HEK293 (cell line): ENCODE data around the gene RHBDD2.

Source experiments
- CTCF ChIA-PET: fragments of 350-600 bp; formaldehyde crosslinking; extraction: SDS; loops from one replicate; lab custom pipeline; 2021; ENCODE audit warnings: antibody characterized with exemption; lab: Yijun Ruan, JAX
- POLR2A ChIA-PET: fragments of 300-600 bp; formaldehyde crosslinking; extraction: SDS; loops from one replicate; lab custom pipeline; 2020; ENCODE audit warnings: antibody characterized with exemption, inconsistent platforms; lab: Yijun Ruan, JAX
- H3K27ac ChIP-seq: fragments of 200-500 bp; sonication (Bioruptor generic); 2 replicates; pipeline ENCODE4 v1.5.1; 2014; ENCODE audit warnings: low read depth, low read length, control low read depth, inconsistent platforms; ENCODE audit errors: extremely low read depth
- H3K36me3 ChIP-seq, 2 experiments: fragments of 200-500 bp in 1 of 2; sonication (Bioruptor generic) in 1 of 2; 1 replicate in 1 of 2; 2 replicates in 1 of 2; pipeline ENCODE4 v1.5.1; 2014 to 2017; ENCODE audit warnings: inconsistent platforms in 2 of 2, low read length in 2 of 2; ENCODE audit not compliant: control insufficient read depth in 2 of 2, insufficient read depth in 1 of 2
- H3K4me1 ChIP-seq: fragments of 200-500 bp; sonication (Bioruptor generic); 2 replicates; pipeline ENCODE4 v1.5.1; 2014; ENCODE audit warnings: mild to moderate bottlenecking, low read length, inconsistent platforms; ENCODE audit not compliant: control insufficient read depth, insufficient read depth
- H3K4me3 ChIP-seq: 2 replicates; pipeline ENCODE4 v1.5.1; 2011; ENCODE audit warnings: low read depth, mild to moderate bottlenecking, control low read depth, low read length, moderate library complexity
- H3K9me3 ChIP-seq: fragments of 200-500 bp; sonication (Bioruptor generic); 2 replicates; pipeline ENCODE4 v1.5.1; 2014; ENCODE audit warnings: low read depth, low read length, inconsistent platforms; ENCODE audit not compliant: control insufficient read depth, insufficient read depth
- ATF2 ChIP-seq: fragments of 450-650 bp; formaldehyde crosslinking; IDR thresholded peaks from 2 replicates; pipeline ENCODE4 v1.5.1; 2016; ENCODE audit warnings: missing biosample characterization, missing genetic modification characterization, low read depth
- OVOL3 ChIP-seq: fragments of 450-650 bp; formaldehyde crosslinking; IDR thresholded peaks from 2 replicates; pipeline ENCODE4 v1.5.1; 2016; ENCODE audit warnings: missing biosample characterization, missing genetic modification characterization
- SCRT1 ChIP-seq: fragments of 450-650 bp; formaldehyde crosslinking; IDR thresholded peaks from 2 replicates; pipeline ENCODE4 v1.5.1; 2016; ENCODE audit warnings: missing biosample characterization, missing genetic modification characterization, borderline replicate concordance
- TCF7L2 ChIP-seq: IDR thresholded peaks from 2 replicates; pipeline ENCODE4 v1.6.1; 2011; ENCODE audit warnings: low read depth, mild to moderate bottlenecking, inconsistent platforms, low read length, moderate library complexity, borderline replicate concordance
- ZBTB17 ChIP-seq: fragments of 450-650 bp; formaldehyde crosslinking; IDR thresholded peaks from 2 replicates; pipeline ENCODE4 v1.5.1; 2016; ENCODE audit warnings: missing biosample characterization, missing genetic modification characterization
- ZIC2 ChIP-seq: fragments of 450-650 bp; formaldehyde crosslinking; IDR thresholded peaks from 2 replicates; pipeline ENCODE4 v1.5.1; 2016; ENCODE audit warnings: missing biosample characterization, missing genetic modification characterization
- ZNF132 ChIP-seq: fragments of 450-650 bp; formaldehyde crosslinking; IDR thresholded peaks from 2 replicates; pipeline ENCODE4 v1.5.1; 2017; ENCODE audit warnings: missing biosample characterization, missing genetic modification characterization, borderline replicate concordance
- ZNF146 ChIP-seq: fragments of 450-650 bp; formaldehyde crosslinking; IDR thresholded peaks from 2 replicates; pipeline ENCODE4 v1.5.1; 2016; ENCODE audit warnings: missing biosample characterization, missing genetic modification characterization
- ZNF19 ChIP-seq: fragments of 450-650 bp; formaldehyde crosslinking; IDR thresholded peaks from 2 replicates; pipeline ENCODE4; 2016; ENCODE audit warnings: missing biosample characterization, missing genetic modification characterization, low read depth
- ZNF274 ChIP-seq, 2 experiments: fragments of 200-500 bp in 1 of 2; fragments of 450-650 bp in 1 of 2; sonication (Bioruptor generic) in 1 of 2; formaldehyde crosslinking in 1 of 2; IDR thresholded peaks; 2 replicates each; pipeline versions ENCODE4 v1.5.1 to v1.6.1; 2014 to 2016; ENCODE audit warnings: borderline replicate concordance in 1 of 2, inconsistent platforms in 1 of 2, low read length in 1 of 2, missing biosample characterization in 1 of 2, missing genetic modification characterization in 1 of 2
- ZNF302 ChIP-seq: fragments of 450-650 bp; formaldehyde crosslinking; IDR thresholded peaks from 2 replicates; pipeline ENCODE4 v1.5.1; 2016; ENCODE audit warnings: missing biosample characterization, missing genetic modification characterization, low read depth
- ZNF391 ChIP-seq: fragments of 450-650 bp; formaldehyde crosslinking; IDR thresholded peaks from 2 replicates; pipeline ENCODE4 v1.5.1; 2016; ENCODE audit warnings: low read depth, missing biosample characterization, missing genetic modification characterization, borderline replicate concordance
- ZNF404 ChIP-seq: fragments of 450-650 bp; formaldehyde crosslinking; IDR thresholded peaks from 2 replicates; pipeline ENCODE4 v1.5.1; 2017; ENCODE audit warnings: missing biosample characterization, missing genetic modification characterization
- ZNF501 ChIP-seq: fragments of 450-650 bp; formaldehyde crosslinking; IDR thresholded peaks from 2 replicates; pipeline ENCODE4 v1.5.1; 2016; ENCODE audit warnings: missing biosample characterization, missing genetic modification characterization
- ZNF510 ChIP-seq: fragments of 450-650 bp; formaldehyde crosslinking; IDR thresholded peaks from 2 replicates; pipeline ENCODE4 v1.5.1; 2018; ENCODE audit warnings: mild to moderate bottlenecking, missing genetic modification characterization, missing biosample characterization; ENCODE audit not compliant: insufficient replicate concordance
- ZNF514 ChIP-seq: fragments of 450-650 bp; formaldehyde crosslinking; IDR thresholded peaks from 2 replicates; pipeline ENCODE4 v1.5.1; 2016; ENCODE audit warnings: missing biosample characterization, missing genetic modification characterization
- ZNF664 ChIP-seq: fragments of 450-650 bp; formaldehyde crosslinking; IDR thresholded peaks from 2 replicates; pipeline ENCODE4 v1.5.1; 2016; ENCODE audit warnings: missing biosample characterization, missing genetic modification characterization
- ZNF677 ChIP-seq: fragments of 450-650 bp; IDR thresholded peaks from 2 replicates; pipeline ENCODE4 v1.5.0; 2018; ENCODE audit warnings: missing biosample characterization, mild to moderate bottlenecking, missing genetic modification characterization, moderate library complexity
- ZNF692 ChIP-seq: fragments of 450-650 bp; formaldehyde crosslinking; IDR thresholded peaks from 2 replicates; pipeline ENCODE4 v1.5.1; 2016; ENCODE audit warnings: missing biosample characterization, missing genetic modification characterization
- ZNF747 ChIP-seq: fragments of 450-650 bp; formaldehyde crosslinking; IDR thresholded peaks from 2 replicates; pipeline ENCODE4 v1.5.1; 2016; ENCODE audit warnings: missing biosample characterization, missing genetic modification characterization
- ZSCAN18 ChIP-seq: fragments of 450-650 bp; formaldehyde crosslinking; IDR thresholded peaks from 2 replicates; pipeline ENCODE4 v1.5.1; 2016; ENCODE audit warnings: missing biosample characterization, missing genetic modification characterization
- TF ChIP-seq, protein P1 (sequence below): fragments of 450-650 bp; formaldehyde crosslinking; IDR thresholded peaks from 2 replicates; pipeline ENCODE4 v1.5.1; 2016; ENCODE audit warnings: missing biosample characterization, missing genetic modification characterization
- TF ChIP-seq, protein P2 (sequence below): fragments of 450-650 bp; formaldehyde crosslinking; IDR thresholded peaks from 2 replicates; pipeline ENCODE4 v1.5.1; 2016; ENCODE audit warnings: missing biosample characterization, missing genetic modification characterization
- TF ChIP-seq, protein P3 (sequence below): fragments of 450-650 bp; formaldehyde crosslinking; IDR thresholded peaks from 2 replicates; pipeline ENCODE4 v1.5.1; 2016; ENCODE audit warnings: missing biosample characterization, missing genetic modification characterization
- TF ChIP-seq, protein P4 (sequence below): fragments of 450-650 bp; formaldehyde crosslinking; optimal IDR thresholded peaks from 2 replicates; pipeline ENCODE3; 2016; ENCODE audit warnings: missing biosample characterization, mild to moderate bottlenecking, missing genetic modification characterization
- TF ChIP-seq, protein P5 (sequence below): fragments of 450-650 bp; formaldehyde crosslinking; IDR thresholded peaks from 2 replicates; pipeline ENCODE4 v1.5.1; 2016; ENCODE audit warnings: missing biosample characterization, missing genetic modification characterization, borderline replicate concordance

The RHBDD2 gene

GRCh38 chr7:75914655-75915415, 36.0 kb downstream of the RHBDD2 start, which contains the start of gene POR:
POR (plus strand) TSS chr7:75915155; CDS start chr7:75954002, 38,847 bp downstream.
- ChIA-PET POLR2A (interaction anchor here (0.6 to 2.6 kb wide), 19 partner anchors 10 to 403 kb away, joined by 3 to 9 read pairs (median 4); no protein-coding TSS in a partner anchor), CTCF (interaction anchor here (0.6 to 1.2 kb wide), 3 partner anchors 17 to 48 kb away, joined by 3 to 4 read pairs (median 4); no protein-coding TSS in a partner anchor)
- Histone ChIP-seq H3K9me3 (no peaks in the 10 kb centered on the region), H3K4me1 (0 out of 2 replicates have a peak, but pooled peaks cover 3% of the 10 kb centered on the region), H3K27ac (peak within 1 kb of the TSS; percentile 72), H3K4me3 (peak within 1 kb of the TSS; percentile 85), H3K36me3 (no peaks in the 10 kb centered on the region)
- TF ChIP-seq, protein P1, sequence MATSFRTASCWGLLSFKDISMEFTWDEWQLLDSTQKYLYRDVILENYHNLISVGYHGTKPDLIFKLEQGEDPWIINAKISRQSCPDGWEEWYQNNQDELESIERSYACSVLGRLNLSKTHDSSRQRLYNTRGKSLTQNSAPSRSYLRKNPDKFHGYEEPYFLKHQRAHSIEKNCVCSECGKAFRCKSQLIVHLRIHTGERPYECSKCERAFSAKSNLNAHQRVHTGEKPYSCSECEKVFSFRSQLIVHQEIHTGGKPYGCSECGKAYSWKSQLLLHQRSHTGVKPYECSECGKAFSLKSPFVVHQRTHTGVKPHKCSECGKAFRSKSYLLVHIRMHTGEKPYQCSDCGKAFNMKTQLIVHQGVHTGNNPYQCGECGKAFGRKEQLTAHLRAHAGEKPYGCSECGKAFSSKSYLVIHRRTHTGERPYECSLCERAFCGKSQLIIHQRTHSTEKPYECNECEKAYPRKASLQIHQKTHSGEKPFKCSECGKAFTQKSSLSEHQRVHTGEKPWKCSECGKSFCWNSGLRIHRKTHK, result no peak
- TF ChIP-seq, protein P2, sequence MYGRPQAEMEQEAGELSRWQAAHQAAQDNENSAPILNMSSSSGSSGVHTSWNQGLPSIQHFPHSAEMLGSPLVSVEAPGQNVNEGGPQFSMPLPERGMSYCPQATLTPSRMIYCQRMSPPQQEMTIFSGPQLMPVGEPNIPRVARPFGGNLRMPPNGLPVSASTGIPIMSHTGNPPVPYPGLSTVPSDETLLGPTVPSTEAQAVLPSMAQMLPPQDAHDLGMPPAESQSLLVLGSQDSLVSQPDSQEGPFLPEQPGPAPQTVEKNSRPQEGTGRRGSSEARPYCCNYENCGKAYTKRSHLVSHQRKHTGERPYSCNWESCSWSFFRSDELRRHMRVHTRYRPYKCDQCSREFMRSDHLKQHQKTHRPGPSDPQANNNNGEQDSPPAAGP (tag by site-specific recombination), result peak; percentile 70
- no peak for TF ChIP-seq ZNF664
- TF ChIP-seq ZNF510 (tag by site-specific recombination), result no peak
- TF ChIP-seq, protein P3, sequence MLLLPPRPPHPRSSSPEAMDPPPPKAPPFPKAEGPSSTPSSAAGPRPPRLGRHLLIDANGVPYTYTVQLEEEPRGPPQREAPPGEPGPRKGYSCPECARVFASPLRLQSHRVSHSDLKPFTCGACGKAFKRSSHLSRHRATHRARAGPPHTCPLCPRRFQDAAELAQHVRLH (tag by site-specific recombination), result no peak
- peak; percentile 85 for TF ChIP-seq ZNF692 (tag by site-specific recombination)
- TF ChIP-seq ZNF274 (IDR thresholded peaks at IDR 0.05; ENCODE audit: low read length), result no peak
- TF ChIP-seq ZNF274 (tag by site-specific recombination; IDR thresholded peaks at IDR 0.05; ENCODE audit: borderline replicate concordance), result no peak
- TF ChIP-seq ATF2 (tag by site-specific recombination), result no peak
- TF ChIP-seq, protein P4, sequence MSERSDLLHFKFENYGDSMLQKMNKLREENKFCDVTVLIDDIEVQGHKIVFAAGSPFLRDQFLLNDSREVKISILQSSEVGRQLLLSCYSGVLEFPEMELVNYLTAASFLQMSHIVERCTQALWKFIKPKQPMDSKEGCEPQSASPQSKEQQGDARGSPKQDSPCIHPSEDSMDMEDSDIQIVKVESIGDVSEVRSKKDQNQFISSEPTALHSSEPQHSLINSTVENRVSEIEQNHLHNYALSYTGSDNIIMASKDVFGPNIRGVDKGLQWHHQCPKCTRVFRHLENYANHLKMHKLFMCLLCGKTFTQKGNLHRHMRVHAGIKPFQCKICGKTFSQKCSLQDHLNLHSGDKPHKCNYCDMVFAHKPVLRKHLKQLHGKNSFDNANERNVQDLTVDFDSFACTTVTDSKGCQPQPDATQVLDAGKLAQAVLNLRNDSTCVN (tag by site-specific recombination), result peak; percentile 86
- no peak for TF ChIP-seq ZNF19
- TF ChIP-seq ZNF747 (tag by site-specific recombination), result no peak
- TF ChIP-seq OVOL3 (tag by site-specific recombination), result no peak
- TF ChIP-seq ZNF391 (tag by site-specific recombination), result peak; percentile 39; the same call in 1 of the 2 replicates
- TF ChIP-seq ZNF514 (tag by site-specific recombination), result no peak
- no peak for TF ChIP-seq ZNF677 (tag by site-specific recombination)
- no peak for TF ChIP-seq ZNF132 (tag by site-specific recombination)
- TF ChIP-seq TCF7L2, result no peak
- peak; percentile 79 for TF ChIP-seq ZNF501 (tag by site-specific recombination)
- TF ChIP-seq ZSCAN18, result no peak
- peak; percentile 26; the same call in 1 of the 2 replicates for TF ChIP-seq ZIC2 (tag by site-specific recombination)
- TF ChIP-seq ZBTB17 (tag by site-specific recombination), result no peak
- TF ChIP-seq SCRT1 (tag by site-specific recombination), result no peak
- TF ChIP-seq ZNF404 (tag by site-specific recombination), result no peak
- TF ChIP-seq, protein P5, sequence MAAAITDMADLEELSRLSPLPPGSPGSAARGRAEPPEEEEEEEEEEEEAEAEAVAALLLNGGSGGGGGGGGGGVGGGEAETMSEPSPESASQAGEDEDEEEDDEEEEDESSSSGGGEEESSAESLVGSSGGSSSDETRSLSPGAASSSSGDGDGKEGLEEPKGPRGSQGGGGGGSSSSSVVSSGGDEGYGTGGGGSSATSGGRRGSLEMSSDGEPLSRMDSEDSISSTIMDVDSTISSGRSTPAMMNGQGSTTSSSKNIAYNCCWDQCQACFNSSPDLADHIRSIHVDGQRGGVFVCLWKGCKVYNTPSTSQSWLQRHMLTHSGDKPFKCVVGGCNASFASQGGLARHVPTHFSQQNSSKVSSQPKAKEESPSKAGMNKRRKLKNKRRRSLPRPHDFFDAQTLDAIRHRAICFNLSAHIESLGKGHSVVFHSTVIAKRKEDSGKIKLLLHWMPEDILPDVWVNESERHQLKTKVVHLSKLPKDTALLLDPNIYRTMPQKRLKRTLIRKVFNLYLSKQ (tag by site-specific recombination), result no peak
- TF ChIP-seq ZNF302, result no peak
- TF ChIP-seq ZNF146 (tag by site-specific recombination), result no peak
